ENCODE data around the gene TGIF2.

Gene TGIF2

DNA sequence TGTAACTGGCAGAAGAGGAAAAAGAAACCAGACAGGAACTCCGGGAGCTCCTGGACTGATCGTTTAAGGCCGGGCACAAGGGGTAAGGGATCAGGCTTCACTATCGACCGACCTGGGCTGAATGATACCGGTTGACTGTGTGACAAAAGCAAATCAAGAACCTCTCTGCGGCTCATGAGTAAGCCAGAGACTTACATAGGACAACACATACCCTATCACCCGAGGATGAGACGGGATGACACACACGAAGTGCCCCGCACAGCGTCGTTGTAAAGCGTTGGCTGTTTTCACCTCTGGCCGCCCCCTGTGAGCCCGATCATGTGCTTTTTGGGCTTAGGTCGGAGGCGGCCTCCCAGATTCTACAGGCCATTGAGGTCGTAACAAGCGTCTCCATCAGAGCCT is 695 bp upstream of the TGIF2 start:
- H3K36me3 ChIP-seq (ENCODE audit: insufficient read depth, low read depth, low read length): no peaks in the 10 kb centered on the region; the same call in none of the 2 replicates
- H3K9me3 ChIP-seq (ENCODE audit: insufficient read depth, low read depth, low read length): no peaks in the 10 kb centered on the region
- peak overlapping the region; percentile 72 for H3K4me3 ChIP-seq (ENCODE audit: low read length)
- peaks cover 28% of the 10 kb centered on the region; the same call in 1 of the 2 replicates for H3K4me1 ChIP-seq (ENCODE audit: insufficient read depth, low read length)
- peak overlapping the region; percentile 96 for H3K27ac ChIP-seq (ENCODE audit: low read length)
- H3K27me3 ChIP-seq (ENCODE audit: insufficient read depth, low read length): no peaks in the 10 kb centered on the region
- peak overlapping the region; percentile 79 for H3K9ac ChIP-seq (ENCODE audit: low read depth, low read length)

DNA sequence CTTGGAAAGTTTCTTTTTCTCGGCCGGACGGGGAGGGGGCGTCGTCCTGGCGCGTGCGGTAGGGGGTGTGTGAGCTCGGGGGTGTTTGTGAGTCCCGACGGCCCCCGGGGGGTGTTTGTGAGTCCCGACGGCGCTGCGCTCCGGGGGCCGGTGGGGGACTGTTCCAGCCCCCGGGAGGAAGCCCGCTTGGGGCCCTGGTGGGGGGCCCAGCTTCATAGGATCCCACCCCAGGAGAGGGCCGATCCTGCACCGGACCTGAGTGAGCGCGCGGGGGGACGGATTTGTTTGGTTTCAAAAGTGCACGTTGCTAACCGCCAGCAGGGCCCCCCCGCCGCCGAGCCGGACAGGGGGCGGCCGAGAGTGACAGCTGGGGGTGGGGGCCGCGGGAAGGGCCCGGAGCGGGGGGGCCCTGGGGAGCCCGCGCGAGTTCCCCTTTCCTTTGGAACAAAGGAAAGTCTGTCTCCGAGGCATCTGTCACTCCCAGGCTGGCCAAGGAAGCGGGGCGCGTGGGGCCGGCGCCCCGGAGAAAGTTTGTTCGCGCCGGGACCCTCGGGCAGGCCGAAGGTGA is 485 bp downstream of the TGIF2 start:
- Histone ChIP-seq H3K4me3 (ENCODE audit: low read length) (peak overlapping the region; percentile 87; the same call in 1 of the 2 replicates), H3K27me3 (ENCODE audit: insufficient read depth, low read length) (no peaks in the 10 kb centered on the region), H3K9me3 (ENCODE audit: insufficient read depth, low read depth, low read length) (no peaks in the 10 kb centered on the region), H3K4me1 (ENCODE audit: insufficient read depth, low read length) (peaks cover 28% of the 10 kb centered on the region; the same call in 1 of the 2 replicates), H3K36me3 (ENCODE audit: insufficient read depth, low read depth, low read length) (peaks cover 6% of the 10 kb centered on the region), H3K9ac (ENCODE audit: low read depth, low read length) (peak overlapping the region; percentile 77; the same call in 1 of the 2 replicates), H3K27ac (ENCODE audit: low read length) (no peak overlapping the region)

DNA sequence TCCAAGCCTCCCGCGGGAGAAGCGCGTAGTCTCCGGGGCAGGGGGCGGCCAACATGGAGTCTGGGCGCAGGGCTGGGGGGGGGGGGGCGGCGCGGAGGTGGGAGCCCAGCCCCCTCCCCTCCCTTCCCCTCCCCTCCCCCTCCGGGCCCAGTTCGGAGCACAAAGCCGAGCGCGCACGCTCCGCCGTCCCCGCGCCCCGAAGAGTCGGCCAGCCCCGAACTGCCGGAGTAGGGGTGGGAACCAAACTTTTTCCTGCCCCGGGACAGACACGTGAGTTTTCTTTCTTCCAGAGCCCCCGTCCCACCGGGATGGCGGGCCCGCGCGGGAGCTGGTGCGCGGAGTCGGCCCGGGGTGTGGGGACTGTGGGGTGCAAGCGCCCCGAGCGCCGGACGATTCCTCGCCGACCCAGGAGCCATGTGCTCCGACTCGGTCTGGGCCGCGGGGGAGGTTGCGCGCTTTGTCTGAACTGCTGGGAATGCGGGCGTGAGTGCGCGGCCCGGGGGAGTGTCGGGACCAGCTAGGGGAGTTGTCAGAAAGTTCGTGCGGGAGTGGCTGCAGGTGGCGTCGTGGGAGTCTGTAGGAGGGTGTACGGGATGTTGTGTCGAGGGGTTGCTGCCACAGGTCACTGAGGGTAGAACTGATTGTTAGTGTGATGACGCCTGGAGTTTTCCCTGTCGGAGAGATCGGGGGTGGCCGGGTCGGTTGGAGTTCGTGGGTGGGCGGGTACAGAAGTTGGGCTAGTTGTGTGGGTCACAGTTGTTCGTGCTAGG is 1.2 kb downstream of the TGIF2 start:
- Histone ChIP-seq H3K27ac (ENCODE audit: low read length) (no peak overlapping the region), H3K9ac (ENCODE audit: low read depth, low read length) (peak overlapping the region; percentile 91), H3K4me3 (ENCODE audit: low read length) (peak overlapping the region; percentile 87), H3K36me3 (ENCODE audit: insufficient read depth, low read depth, low read length) (peaks cover 11% of the 10 kb centered on the region), H3K9me3 (ENCODE audit: insufficient read depth, low read depth, low read length) (no peaks in the 10 kb centered on the region), H3K4me1 (ENCODE audit: insufficient read depth, low read length) (peaks cover 28% of the 10 kb centered on the region; the same call in 1 of the 2 replicates), H3K27me3 (ENCODE audit: insufficient read depth, low read length) (no peaks in the 10 kb centered on the region)

DNA sequence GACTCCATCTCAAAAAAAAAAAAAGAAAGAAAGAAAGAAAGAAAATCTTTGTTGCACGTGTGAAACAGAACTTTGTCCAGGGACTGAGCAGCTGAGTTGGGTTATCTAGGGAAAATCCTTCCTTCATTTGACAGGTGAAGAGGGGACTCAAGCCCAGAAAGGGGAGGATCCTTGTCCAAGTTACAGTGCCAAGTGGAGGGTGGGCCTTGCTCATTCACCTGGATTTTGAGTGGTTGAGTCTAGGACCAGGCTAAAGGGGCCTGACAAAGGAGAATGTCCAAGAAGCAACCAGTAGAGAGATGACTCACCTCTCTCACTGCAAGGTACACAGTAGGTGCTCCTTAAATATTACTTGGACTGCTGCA is 2.7 kb downstream of the TGIF2 start:
- Histone ChIP-seq H3K4me3 (ENCODE audit: low read length) (no peak overlapping the region), H3K27me3 (ENCODE audit: insufficient read depth, low read length) (no peaks in the 10 kb centered on the region), H3K9ac (ENCODE audit: low read depth, low read length) (no peak overlapping the region), H3K9me3 (ENCODE audit: insufficient read depth, low read depth, low read length) (no peaks in the 10 kb centered on the region), H3K36me3 (ENCODE audit: insufficient read depth, low read depth, low read length) (peaks cover 26% of the 10 kb centered on the region), H3K4me1 (ENCODE audit: insufficient read depth, low read length) (peaks cover 23% of the 10 kb centered on the region; the same call in 1 of the 2 replicates), H3K27ac (ENCODE audit: low read length) (no peak overlapping the region)

DNA sequence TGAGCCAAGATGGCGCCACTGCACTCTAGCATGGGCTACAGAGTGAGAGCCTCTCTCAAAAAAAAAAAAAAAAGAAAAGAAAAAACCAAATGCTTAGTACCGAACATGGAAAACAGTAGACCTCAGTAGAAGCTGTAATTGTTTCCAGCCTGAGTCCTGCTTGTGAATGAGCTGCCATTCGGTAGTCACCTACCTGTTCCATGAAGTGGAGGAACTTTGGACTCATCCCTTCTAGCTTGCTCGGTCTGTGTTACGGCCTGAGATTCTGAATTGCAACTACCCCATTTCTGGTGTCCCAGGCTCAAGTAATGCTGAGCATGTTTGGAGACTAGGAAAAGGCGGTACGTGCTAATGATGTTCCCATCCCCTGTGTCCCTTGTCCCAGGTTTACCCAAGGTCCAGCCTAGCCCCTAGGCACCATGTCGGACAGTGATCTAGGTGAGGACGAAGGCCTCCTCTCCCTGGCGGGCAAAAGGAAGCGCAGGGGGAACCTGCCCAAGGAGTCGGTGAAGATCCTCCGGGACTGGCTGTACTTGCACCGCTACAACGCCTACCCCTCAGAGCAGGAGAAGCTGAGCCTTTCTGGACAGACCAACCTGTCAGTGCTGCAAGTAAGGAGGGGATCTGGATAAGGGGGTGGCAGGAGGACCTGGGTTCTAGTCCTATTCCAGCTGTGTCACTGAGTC is 5.1 kb downstream of the TGIF2 start:
- Histone ChIP-seq H3K4me1 (ENCODE audit: insufficient read depth, low read length) (peaks cover 6% of the 10 kb centered on the region; the same call in 1 of the 2 replicates), H3K9ac (ENCODE audit: low read depth, low read length) (no peak overlapping the region), H3K4me3 (ENCODE audit: low read length) (no peak overlapping the region), H3K27me3 (ENCODE audit: insufficient read depth, low read length) (no peaks in the 10 kb centered on the region), H3K27ac (ENCODE audit: low read length) (no peak overlapping the region), H3K36me3 (ENCODE audit: insufficient read depth, low read depth, low read length) (peaks cover 48% of the 10 kb centered on the region), H3K9me3 (ENCODE audit: insufficient read depth, low read depth, low read length) (no peaks in the 10 kb centered on the region)

DNA sequence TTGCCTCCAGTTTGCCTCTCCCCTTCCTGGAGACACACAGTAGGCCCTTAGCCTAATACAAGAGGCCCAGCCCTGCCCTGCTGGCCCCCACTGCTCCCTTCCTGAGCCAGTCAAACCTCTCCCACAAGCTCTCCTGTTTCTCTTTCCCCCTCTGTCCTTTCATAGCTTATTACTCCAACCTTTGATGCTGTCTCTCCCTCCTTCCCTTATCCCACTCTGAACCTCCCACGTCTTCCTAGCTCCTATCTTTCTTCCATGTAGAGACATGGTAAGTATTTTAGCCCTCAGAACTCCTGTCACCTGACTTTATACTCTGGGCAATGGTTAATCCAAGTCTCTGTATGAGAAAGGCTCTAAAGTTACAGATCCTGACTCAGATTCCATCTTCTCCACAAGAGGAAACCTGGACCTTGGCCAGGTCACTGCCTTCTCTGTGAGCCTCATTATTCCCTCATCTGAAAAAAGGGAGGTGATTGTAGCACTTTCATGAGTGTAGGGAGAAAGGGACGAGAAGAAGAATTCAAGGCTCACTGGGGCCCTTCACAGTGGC is 6.7 kb downstream of the TGIF2 start:
- no peaks in the 10 kb centered on the region for H3K27me3 ChIP-seq (ENCODE audit: insufficient read depth, low read length)
- no peak overlapping the region for H3K9ac ChIP-seq (ENCODE audit: low read depth, low read length)
- H3K36me3 ChIP-seq (ENCODE audit: insufficient read depth, low read depth, low read length): peaks cover 54% of the 10 kb centered on the region
- H3K9me3 ChIP-seq (ENCODE audit: insufficient read depth, low read depth, low read length): no peaks in the 10 kb centered on the region
- H3K4me1 ChIP-seq (ENCODE audit: insufficient read depth, low read length): peaks cover 15% of the 10 kb centered on the region; the same call in 1 of the 2 replicates
- H3K4me3 ChIP-seq (ENCODE audit: low read length): no peak overlapping the region
- no peak overlapping the region for H3K27ac ChIP-seq (ENCODE audit: low read length)

DNA sequence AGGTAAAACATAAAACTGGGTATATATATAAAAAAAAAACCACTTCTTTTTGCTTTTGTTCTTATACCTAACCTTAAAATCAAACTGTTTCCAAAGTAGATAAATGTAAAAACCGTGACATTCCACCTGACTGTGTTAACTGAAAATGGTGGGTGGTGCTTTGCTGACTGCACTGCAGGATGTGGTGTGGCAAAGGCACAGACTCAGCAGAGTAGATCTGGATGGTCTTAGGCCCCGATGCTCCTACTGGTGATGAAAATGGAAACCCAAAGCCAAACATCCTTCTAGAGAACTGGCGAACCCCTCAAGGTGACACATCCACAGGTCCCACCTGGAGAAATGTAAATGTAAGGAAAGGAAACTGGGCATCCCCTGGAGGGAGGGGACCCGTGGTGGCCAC is 8.9 kb downstream of the TGIF2 start:
- Histone ChIP-seq H3K9ac (ENCODE audit: low read depth, low read length) (no peak overlapping the region), H3K27ac (ENCODE audit: low read length) (no peak overlapping the region), H3K4me3 (ENCODE audit: low read length) (no peak overlapping the region), H3K36me3 (ENCODE audit: insufficient read depth, low read depth, low read length) (peaks cover 59% of the 10 kb centered on the region), H3K27me3 (ENCODE audit: insufficient read depth, low read length) (no peaks in the 10 kb centered on the region), H3K4me1 (ENCODE audit: insufficient read depth, low read length) (peaks cover 28% of the 10 kb centered on the region), H3K9me3 (ENCODE audit: insufficient read depth, low read depth, low read length) (no peaks in the 10 kb centered on the region)

DNA sequence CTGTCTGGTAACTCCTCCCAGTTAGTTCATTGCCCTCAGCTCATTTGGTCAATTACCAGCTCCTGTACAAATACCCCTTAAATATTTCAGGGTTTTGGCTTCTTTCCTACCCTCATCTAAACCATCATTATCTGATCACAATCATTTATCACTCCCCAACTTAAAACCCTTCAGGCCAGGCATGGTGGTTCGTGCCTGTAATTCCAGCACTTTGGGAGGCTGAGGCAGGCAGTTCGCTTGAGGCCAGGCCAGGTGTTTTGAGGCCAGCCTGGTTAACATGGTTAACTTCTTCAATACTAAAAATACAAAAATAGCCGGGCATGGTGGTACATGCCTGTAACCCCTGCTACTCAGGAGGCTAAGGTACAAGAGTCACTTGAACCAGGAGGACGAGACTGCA is 9.4 kb downstream of the TGIF2 start:
- no peaks in the 10 kb centered on the region for H3K27me3 ChIP-seq (ENCODE audit: insufficient read depth, low read length)
- H3K4me1 ChIP-seq (ENCODE audit: insufficient read depth, low read length): peaks cover 33% of the 10 kb centered on the region
- H3K27ac ChIP-seq (ENCODE audit: low read length): no peak overlapping the region
- H3K4me3 ChIP-seq (ENCODE audit: low read length): no peak overlapping the region
- H3K9ac ChIP-seq (ENCODE audit: low read depth, low read length): no peak overlapping the region
- no peaks in the 10 kb centered on the region for H3K9me3 ChIP-seq (ENCODE audit: insufficient read depth, low read depth, low read length)
- peaks cover 62% of the 10 kb centered on the region for H3K36me3 ChIP-seq (ENCODE audit: insufficient read depth, low read depth, low read length)

DNA sequence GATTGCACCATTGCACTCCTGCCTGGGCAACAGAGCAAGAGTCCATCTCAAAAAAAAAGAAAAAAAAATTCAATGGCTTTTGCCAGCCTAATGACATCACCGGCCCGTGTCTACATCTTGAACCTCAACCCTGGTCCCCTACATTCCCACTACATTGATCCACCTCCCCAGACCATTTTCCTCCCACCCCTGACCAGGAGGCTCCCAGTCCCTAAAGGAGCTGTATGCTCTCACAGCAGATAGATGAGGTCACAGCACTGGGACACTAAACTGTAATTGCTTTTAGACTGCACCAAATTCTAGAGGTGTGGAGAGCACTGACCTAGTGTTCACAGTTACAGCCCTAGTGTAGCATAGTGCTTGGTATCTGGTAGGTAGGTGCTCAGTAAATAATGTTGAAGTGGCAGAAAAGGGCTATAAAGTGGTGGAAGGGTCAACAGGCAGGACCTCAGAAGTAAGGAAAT is 10.7 kb downstream of the TGIF2 start:
- Histone ChIP-seq H3K27me3 (ENCODE audit: insufficient read depth, low read length) (no peaks in the 10 kb centered on the region), H3K9ac (ENCODE audit: low read depth, low read length) (no peak overlapping the region; the same call in 1 of the 2 replicates), H3K36me3 (ENCODE audit: insufficient read depth, low read depth, low read length) (peaks cover 58% of the 10 kb centered on the region)

DNA sequence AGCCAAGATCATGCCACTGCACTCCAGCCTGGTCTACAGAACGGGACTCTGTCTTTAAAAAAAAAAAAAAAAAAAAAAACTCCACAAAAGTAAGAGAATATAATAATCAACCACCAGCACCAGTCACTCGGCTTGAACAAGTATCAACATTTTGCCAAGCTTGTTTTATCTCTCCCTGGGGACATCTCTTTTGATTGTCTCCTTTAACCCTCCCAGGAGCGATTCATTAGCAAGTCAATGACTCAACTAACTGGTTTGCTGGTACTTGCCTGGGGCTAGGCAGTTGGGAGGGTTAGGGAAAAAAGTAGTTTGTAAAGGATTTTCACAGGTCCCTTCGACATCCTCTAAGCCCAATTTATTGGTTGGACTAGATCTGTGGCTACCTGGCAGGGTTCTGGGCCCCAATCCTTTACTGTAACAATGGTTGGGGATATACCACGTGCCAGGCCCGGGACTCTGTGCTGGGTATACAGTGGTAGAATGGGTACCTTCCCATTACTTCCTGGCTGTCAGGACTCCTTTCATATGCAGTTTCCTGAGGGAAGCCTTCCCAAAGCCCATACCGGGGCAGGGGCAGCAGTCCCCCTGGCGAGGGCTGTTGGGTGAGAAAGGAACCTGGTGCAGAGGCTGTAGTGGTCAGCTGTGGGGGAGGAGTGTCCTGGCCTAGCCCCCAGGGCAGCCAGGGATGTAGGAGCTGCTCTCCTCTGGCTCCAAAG is 12.2 kb downstream of the TGIF2 start:
- peaks cover 33% of the 10 kb centered on the region for H3K4me1 ChIP-seq (ENCODE audit: insufficient read depth, low read length)
- H3K36me3 ChIP-seq (ENCODE audit: insufficient read depth, low read depth, low read length): peaks cover 55% of the 10 kb centered on the region
- H3K27ac ChIP-seq (ENCODE audit: low read length): peak overlapping the region; percentile 87
- H3K9ac ChIP-seq (ENCODE audit: low read depth, low read length): peak overlapping the region; percentile 81
- H3K9me3 ChIP-seq (ENCODE audit: insufficient read depth, low read depth, low read length): no peaks in the 10 kb centered on the region
- H3K4me3 ChIP-seq (ENCODE audit: low read length): peak overlapping the region; percentile 50
- H3K27me3 ChIP-seq (ENCODE audit: insufficient read depth, low read length): no peaks in the 10 kb centered on the region

More for the DNA sequence above, 10.7 kb downstream of the TGIF2 start:
- Histone ChIP-seq H3K9me3 (ENCODE audit: insufficient read depth, low read depth, low read length) (no peaks in the 10 kb centered on the region), H3K4me3 (ENCODE audit: low read length) (no peak overlapping the region), H3K27ac (ENCODE audit: low read length) (no peak overlapping the region), H3K4me1 (ENCODE audit: insufficient read depth, low read length) (peaks cover 33% of the 10 kb centered on the region)

All from iPS-20b (cell line).